Measurements from ENCODE around the gene ANO9.

ANO9 gene

DNA sequence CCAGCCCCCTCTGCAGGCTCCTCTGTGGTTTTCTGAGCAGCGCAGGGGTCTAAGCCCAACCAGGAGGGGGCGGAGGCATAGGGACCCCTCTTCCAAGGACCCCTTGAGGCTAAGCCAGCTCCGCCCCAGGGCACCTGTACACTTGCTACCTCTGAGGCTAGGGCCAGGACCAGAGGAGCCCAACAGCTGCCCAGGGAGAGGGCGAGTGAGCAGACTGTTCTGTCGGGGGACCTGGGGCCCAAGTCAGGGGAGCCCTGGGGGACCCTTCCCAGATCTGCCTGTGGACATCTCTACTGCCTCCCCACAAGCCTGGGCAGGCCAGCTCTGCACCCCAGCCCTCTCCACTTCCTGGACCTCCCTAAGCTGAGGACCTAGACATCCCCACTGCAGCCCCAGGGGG lies 70.8 kb downstream of the ANO9 start:
- ATAC-seq (replicated peaks; ENCODE audit: extremely low read depth, poor library complexity, severe bottlenecking) (no peak), DNase-seq (ENCODE audit: low spot score in 2 of 2) (no peak)
- Mint-ChIP-seq H3K36me3 (ENCODE audit: insufficient read depth) (peaks cover 8% of the 10 kb centered on the region), H3K9me3 (no peaks in the 10 kb centered on the region), H3K4me3 (peak overlapping the region; percentile 55), H3K27me3 (peaks cover 42% of the 10 kb centered on the region), H3K4me1 (peaks cover 33% of the 10 kb centered on the region), H3K27ac (ENCODE audit: low read depth) (peak overlapping the region; percentile 64)

DNA sequence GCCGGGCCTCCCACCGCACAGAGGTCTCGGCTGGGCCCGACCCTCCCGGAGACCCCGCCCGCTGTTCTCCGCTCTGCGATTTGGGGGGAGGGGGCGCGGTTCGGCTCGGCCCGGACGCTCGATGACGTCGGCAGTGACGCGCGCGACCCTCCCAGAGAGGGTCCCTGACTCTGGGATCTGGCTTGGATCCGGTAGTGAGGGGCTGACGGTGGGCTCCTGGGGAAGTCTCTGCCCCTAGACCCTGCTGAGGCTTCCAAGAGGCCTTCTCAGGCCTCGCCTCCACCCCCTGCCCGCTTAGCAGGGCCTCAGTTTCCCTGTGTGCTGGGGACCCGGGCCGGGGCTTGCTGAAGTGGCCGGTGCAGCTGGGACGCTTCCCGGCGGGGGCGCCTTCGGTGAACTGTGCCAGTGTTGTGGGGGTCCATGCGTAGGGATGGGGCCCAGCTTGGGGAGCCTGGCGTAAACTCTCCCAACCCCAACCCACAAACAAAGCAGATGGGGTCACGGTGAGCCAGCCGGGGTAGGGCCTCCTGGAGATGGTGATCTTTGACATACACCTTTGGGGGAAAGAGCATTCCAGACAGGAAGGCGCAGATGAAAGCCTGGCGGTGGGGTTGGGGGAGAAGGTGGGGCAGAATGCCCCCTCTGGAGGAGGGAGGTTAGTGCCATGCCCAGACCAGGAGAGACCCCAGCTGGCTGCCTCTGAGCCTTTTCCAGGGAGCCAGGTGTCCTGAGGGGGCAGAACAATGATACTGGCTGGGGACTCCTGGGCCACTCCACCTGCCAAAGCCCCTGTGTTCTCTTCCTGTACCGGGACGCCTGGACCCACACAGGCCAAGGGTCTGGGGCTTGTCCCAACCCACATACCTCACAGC lies 71.5 kb downstream of the ANO9 start:
- Mint-ChIP-seq H3K27me3 (peaks cover 42% of the 10 kb centered on the region), H3K36me3 (ENCODE audit: insufficient read depth) (peaks cover 8% of the 10 kb centered on the region), H3K9me3 (no peaks in the 10 kb centered on the region), H3K27ac (ENCODE audit: low read depth) (no peak overlapping the region), H3K4me1 (peaks cover 33% of the 10 kb centered on the region), H3K4me3 (peak overlapping the region; percentile 55)
- ATAC-seq (replicated peaks; ENCODE audit: extremely low read depth, poor library complexity, severe bottlenecking) (no peak), DNase-seq (ENCODE audit: low spot score in 2 of 2) (no peak)

DNA sequence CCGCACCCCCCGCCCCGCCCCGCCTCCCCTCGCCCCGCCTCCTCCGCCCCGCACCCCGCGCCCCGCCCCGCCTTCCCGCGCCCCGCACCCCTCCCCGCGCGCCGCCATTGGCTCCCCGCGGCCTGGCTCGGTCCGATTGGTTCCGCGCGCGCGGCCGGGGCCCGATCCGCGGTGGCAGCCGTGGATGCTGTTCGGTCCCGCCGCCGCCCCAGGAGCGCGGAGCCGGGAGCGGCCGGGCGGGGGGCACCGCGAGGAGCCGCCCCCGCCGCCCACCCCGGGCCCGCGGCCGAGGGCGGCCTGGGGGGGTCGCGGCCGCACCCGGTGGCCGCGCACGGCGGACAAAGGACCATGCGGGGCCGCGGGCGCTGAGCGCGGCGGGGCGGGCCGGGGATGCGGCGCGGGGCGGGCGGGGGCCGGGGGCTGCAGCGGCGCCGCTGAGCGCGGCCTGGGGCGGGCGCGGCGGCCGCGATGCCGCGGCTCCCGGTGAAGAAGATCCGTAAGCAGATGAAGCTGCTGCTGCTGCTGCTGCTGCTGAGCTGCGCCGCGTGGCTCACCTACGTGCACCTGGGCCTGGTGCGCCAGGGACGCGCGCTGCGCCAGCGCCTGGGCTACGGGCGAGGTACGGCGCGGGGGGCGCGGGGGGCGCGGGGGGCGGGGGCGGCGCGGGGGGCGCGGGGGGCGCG lies 72.3 kb downstream of the ANO9 start, which contains the start of gene B4GALNT4:
Gene B4GALNT4, plus strand, starts transcription at position 164 of the 683 bp plus-strand sequence. Its CDS starts 305 bp downstream, at position 469.
- Mint-ChIP-seq H3K4me3 (peak within 1 kb of the TSS; percentile 75), H3K27ac (ENCODE audit: low read depth) (peak within 1 kb of the TSS; percentile 57), H3K4me1 (peaks cover 36% of the 10 kb centered on the region), H3K9me3 (no peaks in the 10 kb centered on the region), H3K36me3 (ENCODE audit: insufficient read depth) (peaks cover 8% of the 10 kb centered on the region), H3K27me3 (peaks cover 42% of the 10 kb centered on the region)
- no peak for DNase-seq (ENCODE audit: low spot score in 2 of 2)
- ATAC-seq (replicated peaks; ENCODE audit: extremely low read depth, poor library complexity, severe bottlenecking): no peak

DNA sequence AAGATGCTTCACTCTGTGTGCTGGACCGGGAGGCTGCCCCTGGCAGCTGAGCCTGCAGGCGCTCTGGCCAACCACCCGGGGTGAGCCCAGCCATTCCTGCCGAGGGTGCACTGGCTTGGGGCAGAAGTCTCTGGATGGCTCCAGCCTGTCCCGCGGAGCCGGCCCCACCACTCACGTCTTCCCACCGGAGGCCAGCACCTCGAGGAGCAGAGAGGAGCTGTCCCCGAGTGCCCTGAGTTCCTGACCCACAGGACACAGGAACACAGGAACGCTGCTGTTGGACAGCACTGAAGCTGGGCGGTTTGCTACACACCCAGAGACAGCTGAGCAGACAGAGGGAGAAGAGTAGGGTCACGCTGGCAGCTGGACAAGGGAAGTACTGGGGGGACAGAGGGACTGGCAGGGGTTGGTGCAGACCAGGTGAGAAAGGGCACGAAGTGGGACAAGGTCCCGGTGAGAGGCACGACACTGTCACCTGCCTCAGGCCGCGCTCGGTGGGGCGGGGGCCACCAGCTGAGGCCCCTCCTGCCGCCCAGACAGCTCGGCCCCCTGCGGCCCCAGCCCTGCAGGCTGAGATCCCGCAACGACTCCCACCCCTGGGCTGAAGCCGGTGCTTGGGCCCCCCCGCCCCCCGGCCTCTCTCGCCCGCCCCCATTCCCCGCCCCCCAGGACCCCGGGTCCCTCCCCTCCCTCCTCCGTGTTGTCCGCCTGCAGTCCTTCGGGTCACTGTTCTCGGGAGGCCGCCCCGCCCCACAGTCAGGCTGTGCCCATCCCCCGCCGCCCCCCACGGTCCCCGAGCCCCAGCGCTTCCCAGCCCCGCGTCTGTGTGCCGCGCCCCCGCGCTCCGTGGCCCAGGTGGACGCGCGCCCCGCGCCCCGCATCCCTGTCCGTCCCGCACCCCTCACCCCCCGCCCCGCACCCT lies 73.1 kb downstream of the ANO9 start:
- ATAC-seq (replicated peaks; ENCODE audit: extremely low read depth, poor library complexity, severe bottlenecking) (no peak), DNase-seq (ENCODE audit: low spot score in 2 of 2) (no peak)
- H3K27ac Mint-ChIP-seq (ENCODE audit: low read depth): peak overlapping the region; percentile 57
- H3K4me1 Mint-ChIP-seq: peaks cover 36% of the 10 kb centered on the region
- H3K27me3 Mint-ChIP-seq: peaks cover 42% of the 10 kb centered on the region
- H3K36me3 Mint-ChIP-seq (ENCODE audit: insufficient read depth): peaks cover 8% of the 10 kb centered on the region
- no peaks in the 10 kb centered on the region for H3K9me3 Mint-ChIP-seq
- peak overlapping the region; percentile 75 for H3K4me3 Mint-ChIP-seq

DNA sequence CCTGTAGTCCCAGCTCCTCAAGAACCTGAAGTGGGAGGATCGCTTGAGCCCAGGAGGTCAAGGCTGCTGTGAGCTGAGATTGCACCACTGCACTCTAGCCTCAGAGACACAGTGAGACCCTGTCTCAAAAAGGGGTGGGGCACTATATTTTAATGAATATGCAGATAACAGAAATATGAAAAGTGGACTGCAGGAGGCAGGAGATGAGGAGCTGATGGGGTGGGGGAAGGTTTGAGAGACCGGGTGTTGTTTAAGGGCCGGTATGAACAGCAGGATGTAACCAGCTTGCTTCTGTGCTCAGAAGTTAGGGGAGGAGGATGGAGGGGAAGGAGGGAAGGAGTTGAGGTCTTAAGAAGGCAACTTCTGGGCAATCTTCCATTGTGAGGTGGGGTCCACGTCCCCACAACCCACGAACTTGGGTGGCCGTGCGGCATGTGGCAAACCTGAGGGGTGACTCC lies 73.8 kb downstream of the ANO9 start:
- H3K36me3 Mint-ChIP-seq (ENCODE audit: insufficient read depth): peaks cover 8% of the 10 kb centered on the region
- H3K4me3 Mint-ChIP-seq: peak overlapping the region; percentile 75
- no peaks in the 10 kb centered on the region for H3K9me3 Mint-ChIP-seq
- DNase-seq (ENCODE audit: low spot score in 2 of 2) (no peak), ATAC-seq (replicated peaks; ENCODE audit: extremely low read depth, poor library complexity, severe bottlenecking) (no peak)
- peaks cover 42% of the 10 kb centered on the region for H3K27me3 Mint-ChIP-seq
- H3K4me1 Mint-ChIP-seq: peaks cover 35% of the 10 kb centered on the region
- H3K27ac Mint-ChIP-seq (ENCODE audit: low read depth): peak overlapping the region; percentile 57
